Stimulated activated CD8-positive, alpha-beta memory T cell treated with anti-CD3 and anti-CD28 coated beads, Interleukin-4, amount 100 ng/mL, for 48 hours (primary cell): ENCODE data around the gene ANKRD36C.
"Not testable (repeated sequence)": the region's sequence is repeated elsewhere in the genome, so short reads cannot be mapped to it uniquely, and the experiment has no call there.

Source experiments
- DNase-seq: peaks from one replicate; pipeline ENCODE4 v3.0.0-alpha.2; 2020

The ANKRD36C gene

GRCh38 chr2:95796249-95797099, 195.2 kb downstream of the ANKRD36C start:
- not testable (repeated sequence) for DNase-seq

- DNase-seq = not testable (repeated sequence)
These were observed 197.7 kb downstream of the ANKRD36C start for GRCh38 chr2:95793970-95794369.

GRCh38 chr2:95790180-95790579, 201.4 kb downstream of the ANKRD36C start:
- not testable (repeated sequence) for DNase-seq

GRCh38 chr2:95789385-95789784, 202.2 kb downstream of the ANKRD36C start:
- not testable (repeated sequence) for DNase-seq

- DNase-seq = not testable (repeated sequence)
These were observed 203.0 kb downstream of the ANKRD36C start for GRCh38 chr2:95788642-95789041.
